CD4-positive, alpha-beta T cell treated with Interleukin-4 for 1 hour (primary cell): ENCODE results near the gene POLH.
A peak's percentile ranks its signal among the peaks of the same experiment; 100 is the strongest.
"Not testable (repeated sequence)": the region's sequence is repeated elsewhere in the genome, so short reads cannot be mapped to it uniquely, and the experiment has no call there.

ENCODE experiments used
- DNase-seq, 2 donors: peaks; one replicate each; pipeline ENCODE4 v3.0.0-alpha.2; 2020 to 2022

POLH gene

GRCh38 chr6:43608310-43608763 is 32.4 kb downstream of the POLH start:
- peak; percentile 44 to 59 for DNase-seq

GRCh38 chr6:43608807-43609206 is 32.8 kb downstream of the POLH start:
- no peak for DNase-seq

GRCh38 chr6:43609402-43609801 is 33.4 kb downstream of the POLH start:
- DNase-seq: no peak

GRCh38 chr6:43610431-43610830 is 34.4 kb downstream of the POLH start:
- no peak for DNase-seq

GRCh38 chr6:43613721-43614395 is 37.9 kb downstream of the POLH start:
- no peak for DNase-seq

- DNase-seq: no peak
These were observed 38.4 kb downstream of the POLH start for GRCh38 chr6:43614396-43614730.

GRCh38 chr6:43616725-43617472 is 40.9 kb downstream of the POLH start:
- no peak for DNase-seq

- DNase-seq: no peak
These were observed 45.3 kb downstream of the POLH start for GRCh38 chr6:43621078-43621835.

GRCh38 chr6:43621836-43622180 is 45.8 kb downstream of the POLH start:
- DNase-seq: no peak

- no peak for DNase-seq
These were observed 46.6 kb downstream of the POLH start for GRCh38 chr6:43622541-43622940.

GRCh38 chr6:43623880-43624785 is 48.1 kb downstream of the POLH start:
- DNase-seq: no peak

GRCh38 chr6:43624786-43625288 is 48.9 kb downstream of the POLH start:
- DNase-seq: no peak

GRCh38 chr6:43625393-43625992 is 49.5 kb downstream of the POLH start:
- DNase-seq: no peak

- DNase-seq: peak in 1 of 2 donors; percentile 61
These were observed 51.2 kb downstream of the POLH start for GRCh38 chr6:43627008-43627825.

- peak; percentile 47 to 67 for DNase-seq
These were observed 52.6 kb downstream of the POLH start for GRCh38 chr6:43628393-43629103.

- DNase-seq: peak; percentile 96 to 97
These were observed 53.1 kb downstream of the POLH start, which contains the start of gene GTPBP2 for GRCh38 chr6:43629104-43629504. Gene GTPBP2, minus strand, starts transcription at chr6:43629264. Its CDS starts 102 bp downstream, at chr6:43629162.

GRCh38 chr6:43629505-43630300 is 53.7 kb downstream of the POLH start:
- DNase-seq: peak; percentile 94 to 95

- DNase-seq: no peak
These were observed 55.1 kb downstream of the POLH start for GRCh38 chr6:43630980-43631619.

GRCh38 chr6:43633002-43633401 is 57.0 kb downstream of the POLH start:
- DNase-seq: not testable (repeated sequence)
